HepG2 (cell line): ENCODE results near the gene NR2C1. TPM values are rescaled to one million over a fixed set of nuclear protein-coding genes. Genes with fewer than 3 reads are reported as not detected.

Source experiments
- BRD4 ChIP-seq: sonication (generic); formaldehyde crosslinking; IDR thresholded peaks from 2 replicates; pipeline ENCODE4 v1.4.0; 2020; ENCODE audit warnings: missing genetic modification reagents
- CAMTA2 ChIP-seq: sonication (generic); formaldehyde crosslinking; IDR thresholded peaks from 2 replicates; pipeline ENCODE4 v1.4.0; 2020; ENCODE audit warnings: mild to moderate bottlenecking, missing genetic modification reagents, borderline replicate concordance
- CEBPG ChIP-seq: IDR thresholded peaks from 2 replicates; pipeline ENCODE4 v1.6.1; 2016
- CHCHD3 ChIP-seq: sonication (generic); formaldehyde crosslinking; IDR thresholded peaks from 2 replicates; pipeline ENCODE4 v1.8.0; 2022; ENCODE audit warnings: mild to moderate bottlenecking, missing genetic modification reagents, moderate library complexity
- DMAP1 ChIP-seq: IDR thresholded peaks from 2 replicates; pipeline ENCODE4 v1.6.1; 2016
- FOXO1 ChIP-seq: sonication (generic); formaldehyde crosslinking; IDR thresholded peaks from 2 replicates; pipeline ENCODE4 v1.4.0; 2020; ENCODE audit warnings: missing genetic modification reagents
- KAT2B ChIP-seq: fragments of 150-350 bp; IDR thresholded peaks from 2 replicates; pipeline ENCODE4 v1.6.1; 2014; ENCODE audit warnings: low read depth, low read length, borderline replicate concordance
- KDM2A ChIP-seq: sonication (generic); formaldehyde crosslinking; IDR thresholded peaks from 2 replicates; pipeline ENCODE4 v1.4.0; 2020; ENCODE audit warnings: low read depth, missing genetic modification reagents, borderline replicate concordance
- KDM5A ChIP-seq: fragments of 200-600 bp; sonication (generic); IDR thresholded peaks from 2 replicates; pipeline ENCODE4 v1.7.0; 2018; ENCODE audit warnings: antibody characterized with exemption, mild to moderate bottlenecking, low read length, borderline replicate concordance
- MTF2 ChIP-seq: sonication (generic); formaldehyde crosslinking; IDR thresholded peaks from 2 replicates; pipeline ENCODE4 v1.5.0; 2020; ENCODE audit warnings: missing genetic modification reagents, borderline replicate concordance
- RFXAP ChIP-seq: sonication (generic); formaldehyde crosslinking; IDR thresholded peaks from 2 replicates; pipeline ENCODE4 v1.4.0; 2020; ENCODE audit warnings: missing genetic modification reagents, borderline replicate concordance
- SIN3B ChIP-seq: fragments of 150-350 bp; IDR thresholded peaks from 2 replicates; pipeline ENCODE4 v1.6.1; 2014; ENCODE audit warnings: low read length
- ZBTB8A ChIP-seq: sonication (generic); formaldehyde crosslinking; IDR thresholded peaks from 2 replicates; pipeline ENCODE4 v1.4.0; 2020; ENCODE audit warnings: mild to moderate bottlenecking, low read depth, missing genetic modification reagents, borderline replicate concordance
- ZNF343 ChIP-seq: sonication (generic); formaldehyde crosslinking; IDR thresholded peaks from 2 replicates; pipeline ENCODE4 v1.4.0; 2020; ENCODE audit warnings: mild to moderate bottlenecking, missing genetic modification reagents
- ZNF468 ChIP-seq: sonication (generic); formaldehyde crosslinking; IDR thresholded peaks from 2 replicates; pipeline ENCODE4 v1.8.0; 2022; ENCODE audit warnings: mild to moderate bottlenecking, moderate library complexity, missing genetic modification reagents
- ZNF652 ChIP-seq: IDR thresholded peaks from 2 replicates; pipeline ENCODE4 v1.6.1; 2016; ENCODE audit warnings: low read depth, borderline replicate concordance
- ZNF749 ChIP-seq: sonication (generic); formaldehyde crosslinking; IDR thresholded peaks from 2 replicates; pipeline ENCODE4 v1.8.0; 2022; ENCODE audit warnings: mild to moderate bottlenecking, missing genetic modification reagents, moderate library complexity, borderline replicate concordance
- ZNF792 ChIP-seq: IDR thresholded peaks from 2 replicates; pipeline ENCODE4 v1.6.1; 2016
- polyA plus RNA-seq, 8 experiments: library from polyadenylated mRNA; depleted of rRNA in 3 of 8; stranded (reverse) in 7 of 8; unstranded in 1 of 8; fragments of >200 nt; fragmentation: Illumina TruSeq in 4 of 8; extraction: Trizol in 4 of 8; gene quantifications; 2 replicates each; pipeline versions ENCODE4 v1.2.1 to v1.2.3, GENCODE V29; 2011 to 2016; ENCODE audit warnings: low read depth in 4 of 8, missing spikeins in 1 of 8, mixed read lengths in 1 of 8; ENCODE audit not compliant: insufficient read depth in 1 of 8
- total RNA-seq, 5 experiments: library from RNA; depleted of rRNA; stranded (reverse); fragments of >200 nt; fragmentation: Illumina TruSeq; extraction: Trizol; gene quantifications; 2 replicates each; pipeline ENCODE4 v1.2.3, GENCODE V29; 2016; ENCODE audit warnings: low read depth in 1 of 5
- TF ChIP-seq, protein P1 (sequence below): sonication (generic); formaldehyde crosslinking; IDR thresholded peaks from 2 replicates; pipeline ENCODE4 v1.4.0; 2020; ENCODE audit warnings: mild to moderate bottlenecking, missing genetic modification reagents
- TF ChIP-seq, protein P2 (sequence below): sonication (generic); formaldehyde crosslinking; IDR thresholded peaks from 2 replicates; pipeline ENCODE4 v1.5.1; 2020; ENCODE audit warnings: missing genetic modification reagents, mild to moderate bottlenecking, borderline replicate concordance
- TF ChIP-seq, protein P3 (sequence below): sonication (generic); formaldehyde crosslinking; IDR thresholded peaks from 2 replicates; pipeline ENCODE4 v1.4.0; 2020; ENCODE audit warnings: missing genetic modification reagents, borderline replicate concordance
- TF ChIP-seq, protein P4 (sequence below): sonication (generic); formaldehyde crosslinking; IDR thresholded peaks from 2 replicates; pipeline ENCODE4 v1.4.0; 2020; ENCODE audit warnings: missing genetic modification reagents
- TF ChIP-seq, protein P5 (sequence below): sonication (generic); formaldehyde crosslinking; IDR thresholded peaks from 2 replicates; pipeline ENCODE4 v1.4.0; 2020; ENCODE audit warnings: mild to moderate bottlenecking, missing genetic modification reagents

The NR2C1 gene
- total and polyA plus RNA-seq, 2 of the 13 experiments (the other 11 are each of a cell fraction or from before 2014, with no cell fraction given): 38.0 to 70.8 TPM

DNA sequence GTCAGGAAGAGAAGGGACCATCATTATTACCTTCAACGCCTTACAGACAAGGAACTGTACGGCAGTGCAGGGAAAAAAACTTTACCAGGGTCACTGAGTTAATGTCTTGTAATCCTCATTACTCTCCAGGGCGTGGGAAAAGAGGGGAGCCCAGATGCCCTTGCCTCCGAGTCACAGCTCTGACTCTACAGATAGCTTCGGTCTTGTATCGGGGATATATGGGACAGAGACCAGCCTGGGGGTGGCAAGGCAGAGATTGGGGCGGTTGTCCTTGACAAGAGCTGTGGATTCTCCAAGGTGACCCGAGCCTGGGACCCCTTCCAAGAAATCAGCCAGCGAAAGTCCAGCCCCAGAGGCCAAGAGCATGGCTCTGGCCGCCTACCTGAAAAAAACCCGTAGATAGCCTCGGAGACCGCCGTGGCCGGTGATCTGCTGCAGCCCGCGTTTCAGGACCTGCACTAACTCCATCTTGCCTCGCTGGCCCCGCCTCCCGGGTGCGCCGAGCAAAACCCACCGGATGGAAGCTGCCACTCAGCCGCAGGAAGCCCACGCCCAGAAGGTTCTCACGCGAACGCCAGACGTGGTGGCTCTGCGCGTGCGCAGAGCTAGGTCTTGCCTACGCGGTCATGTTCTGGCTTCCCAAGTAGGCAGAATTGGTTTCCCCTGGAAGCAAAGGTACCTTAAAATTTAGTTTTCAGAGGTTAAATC lies 70.1 kb downstream of the NR2C1 start, which contains the start of gene NDUFA12 (continued):
- TF ChIP-seq, protein P1, sequence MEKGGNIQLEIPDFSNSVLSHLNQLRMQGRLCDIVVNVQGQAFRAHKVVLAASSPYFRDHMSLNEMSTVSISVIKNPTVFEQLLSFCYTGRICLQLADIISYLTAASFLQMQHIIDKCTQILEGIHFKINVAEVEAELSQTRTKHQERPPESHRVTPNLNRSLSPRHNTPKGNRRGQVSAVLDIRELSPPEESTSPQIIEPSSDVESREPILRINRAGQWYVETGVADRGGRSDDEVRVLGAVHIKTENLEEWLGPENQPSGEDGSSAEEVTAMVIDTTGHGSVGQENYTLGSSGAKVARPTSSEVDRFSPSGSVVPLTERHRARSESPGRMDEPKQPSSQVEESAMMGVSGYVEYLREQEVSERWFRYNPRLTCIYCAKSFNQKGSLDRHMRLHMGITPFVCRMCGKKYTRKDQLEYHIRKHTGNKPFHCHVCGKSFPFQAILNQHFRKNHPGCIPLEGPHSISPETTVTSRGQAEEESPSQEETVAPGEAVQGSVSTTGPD (CRISPR knock-in tag): no peak
- TF ChIP-seq DMAP1 (CRISPR knock-in tag): peak; percentile 91
- TF ChIP-seq, protein P2, sequence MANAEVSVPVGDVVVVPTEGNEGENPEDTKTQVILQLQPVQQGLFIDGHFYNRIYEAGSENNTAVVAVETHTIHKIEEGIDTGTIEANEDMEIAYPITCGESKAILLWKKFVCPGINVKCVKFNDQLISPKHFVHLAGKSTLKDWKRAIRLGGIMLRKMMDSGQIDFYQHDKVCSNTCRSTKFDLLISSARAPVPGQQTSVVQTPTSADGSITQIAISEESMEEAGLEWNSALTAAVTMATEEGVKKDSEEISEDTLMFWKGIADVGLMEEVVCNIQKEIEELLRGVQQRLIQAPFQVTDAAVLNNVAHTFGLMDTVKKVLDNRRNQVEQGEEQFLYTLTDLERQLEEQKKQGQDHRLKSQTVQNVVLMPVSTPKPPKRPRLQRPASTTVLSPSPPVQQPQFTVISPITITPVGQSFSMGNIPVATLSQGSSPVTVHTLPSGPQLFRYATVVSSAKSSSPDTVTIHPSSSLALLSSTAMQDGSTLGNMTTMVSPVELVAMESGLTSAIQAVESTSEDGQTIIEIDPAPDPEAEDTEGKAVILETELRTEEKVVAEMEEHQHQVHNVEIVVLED (CRISPR knock-in tag): peak; percentile 75; the same call in 1 of the 2 replicates
- peak; percentile 96 for TF ChIP-seq BRD4 (CRISPR knock-in tag)
- TF ChIP-seq ZNF468: no peak
- TF ChIP-seq, protein P3, sequence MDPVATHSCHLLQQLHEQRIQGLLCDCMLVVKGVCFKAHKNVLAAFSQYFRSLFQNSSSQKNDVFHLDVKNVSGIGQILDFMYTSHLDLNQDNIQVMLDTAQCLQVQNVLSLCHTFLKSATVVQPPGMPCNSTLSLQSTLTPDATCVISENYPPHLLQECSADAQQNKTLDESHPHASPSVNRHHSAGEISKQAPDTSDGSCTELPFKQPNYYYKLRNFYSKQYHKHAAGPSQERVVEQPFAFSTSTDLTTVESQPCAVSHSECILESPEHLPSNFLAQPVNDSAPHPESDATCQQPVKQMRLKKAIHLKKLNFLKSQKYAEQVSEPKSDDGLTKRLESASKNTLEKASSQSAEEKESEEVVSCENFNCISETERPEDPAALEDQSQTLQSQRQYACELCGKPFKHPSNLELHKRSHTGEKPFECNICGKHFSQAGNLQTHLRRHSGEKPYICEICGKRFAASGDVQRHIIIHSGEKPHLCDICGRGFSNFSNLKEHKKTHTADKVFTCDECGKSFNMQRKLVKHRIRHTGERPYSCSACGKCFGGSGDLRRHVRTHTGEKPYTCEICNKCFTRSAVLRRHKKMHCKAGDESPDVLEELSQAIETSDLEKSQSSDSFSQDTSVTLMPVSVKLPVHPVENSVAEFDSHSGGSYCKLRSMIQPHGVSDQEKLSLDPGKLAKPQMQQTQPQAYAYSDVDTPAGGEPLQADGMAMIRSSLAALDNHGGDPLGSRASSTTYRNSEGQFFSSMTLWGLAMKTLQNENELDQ (CRISPR knock-in tag): no peak; the same call in 1 of the 2 replicates
- TF ChIP-seq KDM5A: peak; percentile 92
- no peak for TF ChIP-seq KAT2B
- TF ChIP-seq, protein P4, sequence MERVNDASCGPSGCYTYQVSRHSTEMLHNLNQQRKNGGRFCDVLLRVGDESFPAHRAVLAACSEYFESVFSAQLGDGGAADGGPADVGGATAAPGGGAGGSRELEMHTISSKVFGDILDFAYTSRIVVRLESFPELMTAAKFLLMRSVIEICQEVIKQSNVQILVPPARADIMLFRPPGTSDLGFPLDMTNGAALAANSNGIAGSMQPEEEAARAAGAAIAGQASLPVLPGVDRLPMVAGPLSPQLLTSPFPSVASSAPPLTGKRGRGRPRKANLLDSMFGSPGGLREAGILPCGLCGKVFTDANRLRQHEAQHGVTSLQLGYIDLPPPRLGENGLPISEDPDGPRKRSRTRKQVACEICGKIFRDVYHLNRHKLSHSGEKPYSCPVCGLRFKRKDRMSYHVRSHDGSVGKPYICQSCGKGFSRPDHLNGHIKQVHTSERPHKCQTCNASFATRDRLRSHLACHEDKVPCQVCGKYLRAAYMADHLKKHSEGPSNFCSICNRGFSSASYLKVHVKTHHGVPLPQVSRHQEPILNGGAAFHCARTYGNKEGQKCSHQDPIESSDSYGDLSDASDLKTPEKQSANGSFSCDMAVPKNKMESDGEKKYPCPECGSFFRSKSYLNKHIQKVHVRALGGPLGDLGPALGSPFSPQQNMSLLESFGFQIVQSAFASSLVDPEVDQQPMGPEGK (CRISPR knock-in tag): no peak
- peak; percentile 52; the same call in 1 of the 2 replicates for TF ChIP-seq FOXO1 (CRISPR knock-in tag)
- TF ChIP-seq CEBPG (CRISPR knock-in tag): no peak
- peak; percentile 64; the same call in 1 of the 2 replicates for TF ChIP-seq ZNF749 (CRISPR knock-in tag)
- peak; percentile 79; the same call in 1 of the 2 replicates for TF ChIP-seq SIN3B
- TF ChIP-seq CAMTA2 (CRISPR knock-in tag): 0 out of 2 replicates have a peak, but pooled peaks have one; percentile 49
- TF ChIP-seq, protein P5, sequence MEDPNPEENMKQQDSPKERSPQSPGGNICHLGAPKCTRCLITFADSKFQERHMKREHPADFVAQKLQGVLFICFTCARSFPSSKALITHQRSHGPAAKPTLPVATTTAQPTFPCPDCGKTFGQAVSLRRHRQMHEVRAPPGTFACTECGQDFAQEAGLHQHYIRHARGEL (CRISPR knock-in tag): 0 out of 2 replicates have a peak, but pooled peaks have one; percentile 70
- peak; percentile 75; the same call in 1 of the 2 replicates for TF ChIP-seq ZNF343 (CRISPR knock-in tag)
- TF ChIP-seq ZNF792 (CRISPR knock-in tag): peak; percentile 89
- no peak for TF ChIP-seq ZNF652 (CRISPR knock-in tag)
- no peak for TF ChIP-seq CHCHD3
- TF ChIP-seq RFXAP (CRISPR knock-in tag): peak; percentile 75; the same call in 1 of the 2 replicates
- TF ChIP-seq MTF2 (CRISPR knock-in tag): no peak
- TF ChIP-seq KDM2A: peak; percentile 94
- TF ChIP-seq ZBTB8A (CRISPR knock-in tag): peak; percentile 62; the same call in 1 of the 2 replicates
